OCI-LY3 (cell line): ENCODE measurements around the gene NUP153.

ENCODE experiments used
- EZH2phosphoT487 ChIP-seq: fragments of 200-600 bp; shearing (Covaris generic); IDR thresholded peaks from 2 replicates; pipeline ENCODE4 v1.6.1; 2018; ENCODE audit warnings: antibody characterized with exemption, mixed run types, low read depth
- TF ChIP-seq, protein P1 (sequence below): fragments of 200-600, 300-600 bp; sonication (generic); IDR thresholded peaks from 2 replicates; pipeline ENCODE4 v1.5.1; 2014; ENCODE audit warnings: antibody characterized with exemption, low read length, low read depth

DNA sequence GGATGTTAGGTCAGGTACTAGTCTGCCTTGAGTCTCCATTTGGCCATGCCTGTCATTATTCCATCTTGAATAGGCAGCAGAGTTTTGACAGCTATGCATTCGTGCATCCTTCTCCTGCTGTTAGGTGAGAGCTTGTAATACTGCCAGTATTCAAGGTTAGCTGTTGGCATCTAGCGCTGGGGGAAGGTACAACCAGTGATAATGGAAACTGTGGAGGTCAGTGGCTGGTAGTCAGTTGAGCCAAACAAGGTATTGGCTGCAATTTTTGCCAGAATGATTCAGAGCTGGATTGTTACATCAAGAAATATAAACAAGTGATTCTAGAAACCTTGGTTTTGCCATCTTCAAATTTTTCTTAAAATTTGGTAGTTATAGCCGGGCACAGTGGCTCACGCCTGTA is 100.1 kb downstream of the NUP153 start:
- TF ChIP-seq, protein P1, sequence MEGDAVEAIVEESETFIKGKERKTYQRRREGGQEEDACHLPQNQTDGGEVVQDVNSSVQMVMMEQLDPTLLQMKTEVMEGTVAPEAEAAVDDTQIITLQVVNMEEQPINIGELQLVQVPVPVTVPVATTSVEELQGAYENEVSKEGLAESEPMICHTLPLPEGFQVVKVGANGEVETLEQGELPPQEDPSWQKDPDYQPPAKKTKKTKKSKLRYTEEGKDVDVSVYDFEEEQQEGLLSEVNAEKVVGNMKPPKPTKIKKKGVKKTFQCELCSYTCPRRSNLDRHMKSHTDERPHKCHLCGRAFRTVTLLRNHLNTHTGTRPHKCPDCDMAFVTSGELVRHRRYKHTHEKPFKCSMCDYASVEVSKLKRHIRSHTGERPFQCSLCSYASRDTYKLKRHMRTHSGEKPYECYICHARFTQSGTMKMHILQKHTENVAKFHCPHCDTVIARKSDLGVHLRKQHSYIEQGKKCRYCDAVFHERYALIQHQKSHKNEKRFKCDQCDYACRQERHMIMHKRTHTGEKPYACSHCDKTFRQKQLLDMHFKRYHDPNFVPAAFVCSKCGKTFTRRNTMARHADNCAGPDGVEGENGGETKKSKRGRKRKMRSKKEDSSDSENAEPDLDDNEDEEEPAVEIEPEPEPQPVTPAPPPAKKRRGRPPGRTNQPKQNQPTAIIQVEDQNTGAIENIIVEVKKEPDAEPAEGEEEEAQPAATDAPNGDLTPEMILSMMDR = no peak
- TF ChIP-seq EZH2phosphoT487 = no peak
